ENCODE data around the gene EPB41L4A.

Gene EPB41L4A

DNA sequence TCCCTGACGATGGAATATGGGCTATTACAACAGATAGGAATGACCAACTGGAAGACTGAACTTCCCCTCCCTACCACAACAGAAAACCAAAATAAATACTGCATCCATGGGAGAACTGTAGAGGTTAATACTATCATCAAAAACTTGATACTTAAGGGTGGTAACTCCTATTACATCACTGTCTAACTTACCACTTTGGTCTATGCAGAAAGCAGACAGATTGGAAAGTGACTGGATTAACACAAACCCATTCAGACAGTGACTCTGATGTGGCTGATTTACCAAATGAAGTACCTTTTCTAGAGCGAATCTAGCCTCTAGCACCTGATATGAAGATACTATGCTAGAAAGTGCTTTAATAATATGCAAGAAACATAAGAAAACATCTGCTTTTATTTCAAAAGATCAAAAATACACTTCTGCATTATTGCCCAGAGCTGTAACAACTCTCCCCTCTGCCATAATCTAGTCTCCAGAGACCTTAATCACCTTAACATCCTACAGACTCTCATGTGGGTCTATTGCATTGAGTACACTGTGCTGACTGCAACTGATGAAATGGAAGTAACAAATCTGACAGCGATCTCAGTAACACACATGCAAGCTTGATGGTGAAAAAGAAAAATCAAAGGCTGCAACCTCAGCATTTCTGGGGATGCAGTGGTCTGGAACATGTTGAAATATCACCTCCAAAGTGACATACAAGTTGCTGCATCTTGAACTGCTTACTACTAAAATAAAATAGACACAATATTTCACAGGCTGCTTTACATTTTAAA is 62.7 kb downstream of the EPB41L4A start:
- DNase-seq (ENCODE audit: low read depth in 2 of 2, low spot score in 1 of 2), result no peak

DNA sequence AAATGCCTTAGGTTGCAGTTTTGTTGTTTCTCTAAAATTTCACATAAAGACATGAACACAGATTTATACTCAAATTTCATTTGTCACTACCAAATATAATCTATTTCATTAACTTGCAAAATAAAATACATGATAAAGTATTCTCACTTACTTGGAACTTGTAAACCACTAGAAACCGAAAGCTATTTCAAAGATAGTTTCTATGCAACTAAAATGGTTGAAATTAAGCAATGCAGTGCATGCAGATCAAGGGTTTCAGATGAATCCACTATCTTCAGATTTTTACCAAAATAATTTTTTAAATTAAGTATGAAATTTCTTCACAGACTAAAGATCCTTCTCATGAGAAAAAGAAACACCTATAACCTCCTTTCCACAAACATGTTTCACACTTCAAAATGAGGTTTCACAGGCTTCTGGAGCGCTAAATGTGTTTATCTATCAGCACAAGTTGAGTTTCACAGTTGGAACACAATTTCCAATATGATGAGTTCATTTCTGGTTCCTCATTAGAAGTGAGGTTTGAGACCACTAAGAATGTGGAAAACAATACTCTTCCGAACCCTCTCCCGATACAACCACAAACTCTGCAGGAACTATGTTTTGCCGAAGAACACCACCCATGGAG is 63.9 kb downstream of the EPB41L4A start:
- no peak for DNase-seq (ENCODE audit: low read depth in 2 of 2, low spot score in 1 of 2)

- no peak for DNase-seq (ENCODE audit: low read depth in 2 of 2, low spot score in 1 of 2)
Measured at GRCh38 chr5:112353678-112354077, 65.4 kb downstream of the EPB41L4A start.

- DNase-seq (ENCODE audit: low read depth in 2 of 2, low spot score in 1 of 2), result no peak
Measured at GRCh38 chr5:112351225-112351624, 67.9 kb downstream of the EPB41L4A start.

DNA sequence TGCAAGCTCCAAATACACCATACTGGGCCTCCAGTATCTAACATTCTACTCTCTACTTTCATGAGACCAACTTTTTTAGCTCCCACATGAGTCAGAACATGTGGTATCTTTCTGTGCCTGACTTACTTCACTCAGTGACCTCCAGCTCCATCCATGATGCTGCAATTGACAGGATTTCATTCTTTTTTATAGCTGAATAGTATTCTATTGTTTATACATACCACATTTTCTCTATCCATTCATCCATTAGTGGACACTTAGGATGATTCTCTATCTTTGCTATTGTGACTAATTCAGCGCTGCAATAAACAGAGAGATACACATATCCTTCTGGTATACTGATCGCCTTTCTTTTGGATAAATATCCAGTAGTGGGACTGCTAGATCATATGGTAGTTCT is 68.5 kb downstream of the EPB41L4A start:
- no peak for DNase-seq (ENCODE audit: low read depth in 2 of 2, low spot score in 1 of 2)

DNA sequence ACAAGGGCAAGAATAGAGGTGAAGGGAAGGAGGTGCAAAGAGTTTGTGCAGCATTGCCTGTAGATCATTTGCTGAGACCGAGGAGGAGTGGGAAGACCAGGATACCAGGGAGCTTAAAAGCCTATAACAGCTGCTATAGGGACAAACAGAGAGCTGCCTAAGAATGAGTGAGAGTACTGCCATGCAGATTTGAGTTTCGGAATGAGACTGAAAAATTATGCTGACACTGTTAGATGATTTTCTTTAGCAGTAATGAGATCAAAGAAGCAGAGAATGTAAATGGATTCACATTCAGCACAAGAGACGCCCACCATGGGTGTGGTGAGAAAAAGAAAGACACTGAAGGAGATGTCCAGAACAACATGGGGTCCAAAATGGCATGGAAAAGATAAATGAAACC is 69.7 kb downstream of the EPB41L4A start:
- no peak for DNase-seq (ENCODE audit: low read depth in 2 of 2, low spot score in 1 of 2)

GRCh38 chr5:112348915-112349314 is 70.2 kb downstream of the EPB41L4A start:
- no peak for DNase-seq (ENCODE audit: low read depth in 2 of 2, low spot score in 1 of 2)

GRCh38 chr5:112348387-112348786 is 70.7 kb downstream of the EPB41L4A start:
- no peak for DNase-seq (ENCODE audit: low read depth in 2 of 2, low spot score in 1 of 2)

GRCh38 chr5:112346411-112347044 is 72.5 kb downstream of the EPB41L4A start:
- DNase-seq (ENCODE audit: low read depth in 2 of 2, low spot score in 1 of 2), result no peak

GRCh38 chr5:112344540-112344939 is 74.5 kb downstream of the EPB41L4A start:
- DNase-seq (ENCODE audit: low read depth in 2 of 2, low spot score in 1 of 2), result no peak

GRCh38 chr5:112342389-112342788 is 76.7 kb downstream of the EPB41L4A start:
- no peak for DNase-seq (ENCODE audit: low read depth in 2 of 2, low spot score in 1 of 2)

DNA sequence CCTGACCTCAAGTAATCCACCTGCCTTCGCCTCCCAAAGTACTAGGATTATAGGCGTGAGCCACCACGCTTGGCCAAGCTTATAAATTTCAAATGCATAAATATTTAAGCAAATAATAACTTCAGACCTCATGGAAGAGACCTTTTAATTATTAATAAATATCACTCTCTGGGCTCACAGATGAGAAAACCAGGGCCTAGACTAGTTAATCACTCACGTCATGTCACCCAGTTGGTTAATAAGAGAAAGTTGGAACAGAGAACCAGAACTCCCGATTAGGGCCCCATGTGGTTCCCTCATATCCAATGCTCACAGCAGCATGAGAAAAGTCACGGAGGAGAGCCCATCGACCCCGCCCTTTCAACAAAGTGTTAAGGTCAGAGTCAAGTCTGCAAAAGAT is 79.3 kb downstream of the EPB41L4A start:
- DNase-seq (ENCODE audit: low read depth in 2 of 2, low spot score in 1 of 2), result no peak

- no peak for DNase-seq (ENCODE audit: low read depth in 2 of 2, low spot score in 1 of 2)
Measured at GRCh38 chr5:112338681-112339337, 80.3 kb downstream of the EPB41L4A start.

DNA sequence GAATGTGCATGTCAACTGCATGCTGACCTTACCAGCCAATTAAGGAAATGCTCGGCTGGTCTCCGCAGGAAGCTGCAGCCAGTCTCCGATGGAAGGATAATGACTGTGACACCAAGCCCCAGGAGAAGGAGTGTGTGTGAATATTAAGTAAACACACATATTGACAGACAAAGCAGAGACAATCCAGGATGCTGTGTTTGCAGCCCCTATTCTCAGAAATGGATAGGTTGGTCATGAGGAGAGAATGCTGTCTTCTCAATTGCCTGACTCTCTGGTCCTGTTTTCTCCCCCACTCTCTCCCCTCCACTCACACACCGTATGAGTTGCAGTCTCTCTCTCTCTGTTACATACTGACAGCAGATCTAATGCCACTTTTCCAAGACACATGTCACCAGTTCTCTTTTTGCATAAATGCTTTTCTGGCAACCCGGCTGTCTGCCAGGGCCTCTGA is 85.7 kb downstream of the EPB41L4A start:
- no peak for DNase-seq (ENCODE audit: low read depth in 2 of 2, low spot score in 1 of 2)

DNA sequence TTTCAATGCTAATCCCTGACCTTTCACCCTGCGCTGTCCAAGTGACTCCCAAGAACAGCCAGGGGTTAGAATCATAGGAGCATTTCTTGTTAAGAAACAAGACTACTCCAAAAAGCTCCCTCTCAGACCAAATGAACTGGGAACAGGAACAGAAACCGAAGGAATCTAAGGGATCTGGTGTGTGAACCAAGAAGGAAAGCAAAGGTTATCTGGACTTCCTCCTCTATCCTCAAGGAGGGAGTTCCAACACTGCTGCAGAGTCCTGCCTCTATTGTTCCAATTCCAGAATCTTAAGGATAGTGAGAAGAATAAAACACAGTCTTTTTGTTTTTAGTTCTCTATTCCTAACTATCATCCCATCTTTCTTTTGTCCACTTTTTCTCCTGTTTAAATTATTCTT is 87.2 kb downstream of the EPB41L4A start:
- no peak for DNase-seq (ENCODE audit: low read depth in 2 of 2, low spot score in 1 of 2)

DNA sequence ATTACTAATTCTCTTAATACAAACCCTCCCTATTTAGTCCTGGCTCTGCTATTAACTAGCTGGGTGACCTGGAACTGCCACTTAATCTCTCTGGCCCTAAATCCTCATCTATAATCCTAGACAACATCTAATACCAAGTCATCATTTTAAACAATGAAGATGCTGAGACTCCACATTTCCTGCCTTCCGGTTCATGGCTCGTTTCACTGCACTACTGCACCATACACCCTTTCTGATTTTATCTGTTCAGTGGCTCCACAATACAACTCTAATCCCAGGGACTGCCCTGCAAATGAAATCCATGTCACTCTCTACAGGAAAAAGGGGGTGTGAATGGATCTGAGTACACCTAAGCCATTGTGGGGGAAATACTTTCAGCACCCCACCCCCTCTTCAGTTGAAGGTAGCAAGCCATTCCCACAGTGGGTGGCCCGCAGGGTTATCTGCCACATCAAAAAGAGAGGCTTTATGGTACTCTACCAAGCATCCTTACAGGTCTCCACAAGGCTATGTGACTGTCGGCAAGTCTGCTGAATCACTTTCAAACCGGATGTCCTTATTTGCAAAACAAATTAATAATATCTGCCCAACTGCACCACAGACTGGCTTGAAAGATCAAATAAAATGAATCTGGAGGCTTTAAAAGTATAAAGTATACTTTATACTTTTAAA is 89.5 kb downstream of the EPB41L4A start:
- no peak for DNase-seq (ENCODE audit: low read depth in 2 of 2, low spot score in 1 of 2)

DNA sequence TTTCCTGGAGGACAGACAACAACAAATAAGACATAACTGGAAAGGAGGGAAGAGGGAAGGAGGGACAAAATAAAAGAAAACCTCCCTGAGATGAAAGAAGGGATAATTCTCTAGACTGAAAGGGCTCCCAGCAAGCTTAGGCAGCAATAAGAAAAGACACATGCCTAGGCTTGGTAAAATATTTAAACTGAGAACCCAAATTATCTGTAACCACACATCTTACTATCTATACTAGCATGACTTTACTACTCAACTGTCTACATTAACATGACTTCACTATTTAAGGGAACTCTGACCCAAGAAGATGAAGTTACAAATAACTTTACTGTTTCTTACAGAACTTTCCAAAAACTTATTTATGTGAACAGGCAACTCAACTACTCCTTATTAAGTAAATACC is 95.9 kb downstream of the EPB41L4A start:
- DNase-seq (ENCODE audit: low read depth in 2 of 2, low spot score in 1 of 2), result no peak

- no peak for DNase-seq (ENCODE audit: low read depth in 2 of 2, low spot score in 1 of 2)
Measured at GRCh38 chr5:112320408-112320807, 98.7 kb downstream of the EPB41L4A start.

DNA sequence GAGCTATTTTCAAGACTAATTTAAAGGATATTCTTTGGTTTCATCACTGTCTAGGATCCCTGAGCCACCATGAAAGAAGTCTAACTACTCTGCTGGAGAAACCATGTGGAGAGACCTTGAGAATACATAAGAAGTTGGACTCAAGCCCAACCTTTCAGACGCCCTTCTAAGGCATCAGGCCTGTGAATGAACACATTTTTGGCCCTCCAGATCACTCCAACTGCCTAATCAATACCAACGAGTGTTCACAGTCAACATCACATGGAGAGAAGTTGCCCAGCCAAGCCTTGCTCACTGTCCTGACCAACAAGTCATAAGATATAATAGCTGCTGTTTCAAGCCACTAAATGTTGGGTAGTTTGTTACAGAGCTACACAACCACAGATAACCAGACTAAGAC is 100.7 kb downstream of the EPB41L4A start:
- no peak for DNase-seq (ENCODE audit: low read depth in 2 of 2, low spot score in 1 of 2)

GRCh38 chr5:112317866-112318265 is 101.2 kb downstream of the EPB41L4A start:
- no peak for DNase-seq (ENCODE audit: low read depth in 2 of 2, low spot score in 1 of 2)

DNA sequence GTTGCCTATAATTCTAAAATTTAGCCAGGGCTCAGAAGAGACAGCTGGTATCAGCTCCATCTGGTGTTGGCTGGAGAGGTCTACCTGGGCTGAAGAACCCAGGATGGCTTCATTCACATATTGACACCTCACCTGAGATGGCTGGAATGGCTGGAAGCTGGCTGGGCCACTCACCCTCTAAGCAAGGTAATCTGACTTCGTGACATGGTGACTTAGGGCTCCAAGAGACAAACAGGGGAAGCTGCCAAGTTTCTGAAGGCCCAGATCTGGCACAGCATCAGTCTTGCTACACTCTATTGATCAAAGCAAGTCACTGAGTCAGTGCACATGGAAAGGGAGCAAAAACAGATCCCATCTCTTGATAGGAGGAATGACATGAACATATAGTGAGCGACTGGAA is 102.3 kb downstream of the EPB41L4A start:
- DNase-seq (ENCODE audit: low read depth in 2 of 2, low spot score in 1 of 2), result no peak
